ENCODE data around the gene ZBTB21.
"Not testable (repeated sequence)": the region's sequence is repeated elsewhere in the genome, so short reads cannot be mapped to it uniquely, and the experiment has no call there.

Gene ZBTB21

DNA sequence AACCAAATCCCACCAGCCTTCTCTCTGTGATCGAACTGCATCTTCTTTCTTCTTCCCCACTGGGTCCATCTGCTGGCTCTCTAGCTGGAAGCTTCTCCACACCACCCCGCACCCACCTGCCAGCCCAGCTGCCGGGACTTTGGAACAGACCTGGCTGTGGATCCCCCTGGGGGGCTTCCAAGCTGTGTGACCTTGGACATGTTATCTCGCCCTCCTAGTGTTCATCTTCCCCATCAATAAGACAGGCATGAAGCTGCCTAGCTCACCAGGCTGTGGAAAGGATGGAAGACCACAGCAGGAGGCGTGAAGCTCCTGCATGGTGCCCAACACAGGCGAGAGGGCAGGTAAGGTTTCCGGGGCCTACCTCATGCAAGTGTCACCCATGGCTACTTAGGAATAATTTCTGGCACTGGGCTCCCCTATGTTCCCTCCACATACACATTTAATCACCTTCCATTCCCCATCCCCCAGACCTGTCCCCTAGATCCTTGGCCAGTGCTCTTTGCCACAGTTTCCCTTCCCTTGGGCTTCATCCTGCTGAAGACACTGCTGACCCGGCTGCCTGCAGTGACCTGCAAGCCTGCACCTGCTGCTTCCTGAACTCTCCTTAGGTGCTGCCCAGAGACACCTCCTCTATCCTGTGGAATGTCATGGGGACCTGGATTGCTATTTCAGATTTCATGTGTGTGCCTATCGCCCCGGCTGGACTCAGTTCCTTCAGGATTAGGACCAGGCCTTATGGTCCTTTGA is 43.1 kb downstream of the ZBTB21 start:
- DNase-seq (ENCODE audit: low read depth): no peak

DNA sequence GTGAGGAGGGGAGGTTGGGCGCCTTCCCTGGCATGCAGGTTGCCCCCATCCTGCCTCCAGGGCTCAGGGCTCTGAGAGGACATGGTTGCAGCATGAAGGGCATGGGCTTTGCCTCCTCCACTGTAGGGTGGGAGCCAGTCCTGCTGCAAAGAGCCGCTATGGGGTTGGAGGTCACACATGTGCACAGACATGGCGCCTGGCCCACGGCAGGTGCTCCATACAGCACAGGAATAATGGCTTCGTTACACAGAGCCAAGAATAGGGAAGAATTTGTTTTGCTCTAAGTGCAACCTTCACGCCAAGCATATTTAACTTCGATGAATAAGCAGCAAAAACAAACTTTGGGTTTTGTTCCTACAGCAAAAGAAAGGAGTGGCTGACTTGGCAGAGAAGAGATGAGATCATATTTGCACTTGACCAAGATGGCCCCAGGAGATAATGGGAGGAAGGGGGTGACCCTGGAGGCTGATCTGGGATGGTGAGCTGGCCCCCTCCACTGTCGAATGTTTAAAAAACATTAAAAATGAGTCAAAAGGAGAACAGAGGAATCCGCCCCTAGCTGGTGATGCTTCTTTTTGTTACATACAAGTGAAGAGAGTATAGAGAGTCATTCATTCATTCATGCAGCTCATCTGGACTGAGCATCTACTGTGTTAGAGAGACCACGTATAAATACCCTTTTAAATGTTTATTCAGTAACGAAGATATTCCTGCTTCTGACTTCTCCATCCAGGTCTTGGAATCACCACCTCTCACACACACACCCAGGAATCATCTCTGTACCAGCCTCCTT is 43.9 kb downstream of the ZBTB21 start:
- no peak for DNase-seq (ENCODE audit: low read depth)

DNA sequence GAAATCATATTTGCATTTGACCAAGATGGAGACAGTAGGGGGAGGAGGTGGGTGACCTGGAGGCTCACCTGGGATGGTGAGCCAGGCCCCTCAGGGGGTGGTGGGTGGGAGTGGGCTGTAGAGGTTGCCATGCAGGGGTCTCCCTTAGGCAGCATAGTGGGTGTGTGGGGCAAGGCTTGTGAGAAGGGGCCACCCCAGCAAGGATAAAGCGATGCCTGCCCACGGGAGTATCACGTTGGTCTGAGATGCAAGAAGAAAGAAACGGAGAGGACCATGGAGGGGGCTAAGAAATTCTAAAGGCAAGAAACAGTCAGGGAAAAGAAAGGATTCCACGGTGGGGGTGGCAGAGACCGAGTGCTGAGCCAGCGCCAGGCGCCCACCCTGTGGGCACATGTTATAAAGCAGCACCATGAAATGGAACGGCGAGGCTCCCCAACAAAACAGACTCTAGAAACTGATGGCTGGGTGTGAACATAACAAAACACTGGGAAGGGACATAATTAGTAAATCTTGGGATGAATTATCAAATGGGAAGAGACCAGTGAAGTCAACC is 44.6 kb downstream of the ZBTB21 start:
- DNase-seq (ENCODE audit: low read depth): no peak

DNA sequence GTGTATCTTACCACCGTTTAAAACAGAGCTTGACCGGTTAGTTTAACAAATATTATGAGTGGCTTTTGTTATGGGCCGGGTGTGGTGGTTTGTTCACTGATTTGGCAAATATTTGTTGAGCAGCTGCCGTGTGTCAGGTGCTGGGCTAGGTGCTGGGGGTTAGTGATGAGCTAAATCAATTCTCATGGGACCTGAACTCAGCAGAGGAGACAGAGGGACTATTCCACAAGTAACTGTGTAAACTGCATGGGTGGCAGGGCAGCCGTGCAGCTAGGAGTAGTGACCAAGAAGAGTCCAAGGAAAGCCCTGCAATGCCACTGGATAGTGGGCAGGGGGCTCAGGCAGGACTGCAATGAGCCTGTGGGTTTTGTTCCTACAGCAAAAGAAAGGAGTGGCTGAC is 45.1 kb downstream of the ZBTB21 start:
- no peak for DNase-seq (ENCODE audit: low read depth)

DNA sequence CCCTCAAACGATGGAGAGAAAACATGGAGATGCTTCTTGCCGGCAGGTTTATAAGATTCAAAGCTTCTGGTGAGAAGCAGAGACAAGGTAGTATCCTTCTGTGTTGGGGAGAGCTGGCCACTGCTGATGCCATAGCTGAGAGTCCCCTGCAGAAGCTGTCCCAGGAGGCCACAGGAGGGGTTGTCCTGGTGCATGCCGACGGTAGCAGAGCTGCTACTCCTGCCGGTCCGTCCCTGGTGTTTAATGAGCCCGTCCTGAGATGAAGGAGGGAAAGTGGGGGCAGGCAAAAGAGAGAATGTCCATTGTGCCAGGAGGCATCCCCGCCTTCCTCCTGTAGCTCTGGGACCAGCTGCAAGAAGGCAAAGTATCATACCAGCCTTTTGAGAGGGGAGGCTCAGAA is 46.0 kb downstream of the ZBTB21 start:
- no peak for DNase-seq (ENCODE audit: low read depth)

DNA sequence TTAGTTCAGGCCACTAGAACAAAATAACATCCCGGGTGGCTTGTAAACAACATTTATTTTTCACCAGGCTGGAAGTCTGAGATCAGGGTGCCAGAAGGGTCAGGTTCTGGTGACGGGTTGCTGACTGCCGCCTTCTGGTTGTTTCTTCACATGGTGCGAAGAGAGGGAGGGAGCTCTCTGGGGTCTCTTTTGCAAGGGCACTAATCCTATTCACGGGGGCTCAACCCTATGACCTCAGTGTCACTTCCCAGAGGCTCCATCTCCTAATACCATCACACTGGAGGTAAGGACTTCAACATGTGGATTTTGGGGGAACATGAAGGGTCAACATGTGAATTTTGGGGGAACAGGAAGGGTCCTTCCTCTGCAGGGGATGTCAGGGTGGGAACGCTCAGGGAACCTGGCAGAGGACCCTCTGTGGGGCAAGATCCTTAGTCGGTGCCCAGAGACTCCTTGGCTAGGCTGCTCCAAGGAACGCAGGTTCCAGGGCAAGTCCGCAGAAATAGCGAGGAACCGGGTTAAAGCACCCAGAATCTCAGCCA is 47.7 kb downstream of the ZBTB21 start:
- no peak for DNase-seq (ENCODE audit: low read depth)

DNA sequence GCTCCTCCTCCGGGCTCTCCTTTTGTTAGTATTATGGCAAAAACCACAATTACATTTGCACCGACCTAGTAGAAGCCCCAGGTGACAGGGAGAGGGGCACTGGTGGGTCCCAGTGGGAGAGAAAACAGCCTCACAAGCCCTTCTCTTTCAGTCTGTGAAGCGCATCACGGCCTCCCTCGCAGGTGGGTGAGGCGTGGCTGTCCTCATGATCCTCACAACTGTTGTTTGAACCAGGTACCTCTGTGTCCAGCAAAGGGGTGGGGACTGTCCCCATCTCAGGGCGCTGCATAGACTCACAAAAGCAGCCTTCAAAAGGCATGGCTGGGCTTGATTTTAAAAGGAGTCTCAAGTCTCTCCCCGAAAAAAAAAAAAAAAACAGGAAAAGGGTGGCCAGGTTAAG is 48.4 kb downstream of the ZBTB21 start:
- no peak for DNase-seq (ENCODE audit: low read depth)

DNA sequence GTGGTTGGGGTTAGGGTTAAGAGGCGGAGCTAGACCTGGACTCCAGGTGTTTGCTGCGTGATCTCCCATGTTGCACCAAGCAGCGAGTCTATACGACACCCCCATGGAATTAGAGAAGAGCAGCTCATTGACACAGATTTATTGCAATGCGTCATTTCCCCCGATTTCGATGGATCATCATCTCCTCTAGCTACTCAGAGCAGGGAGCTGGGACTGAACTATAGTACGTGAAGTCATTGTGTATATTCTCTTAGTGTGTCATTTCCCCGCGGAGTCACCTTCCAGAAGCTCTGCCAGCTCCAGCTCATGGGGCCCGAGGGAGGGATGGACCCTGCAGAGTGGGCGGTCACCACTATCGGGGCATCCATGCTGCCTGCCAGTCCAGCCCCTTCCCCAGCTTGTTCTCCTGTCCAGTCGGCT is 48.9 kb downstream of the ZBTB21 start:
- no peak for DNase-seq (ENCODE audit: low read depth)

DNA sequence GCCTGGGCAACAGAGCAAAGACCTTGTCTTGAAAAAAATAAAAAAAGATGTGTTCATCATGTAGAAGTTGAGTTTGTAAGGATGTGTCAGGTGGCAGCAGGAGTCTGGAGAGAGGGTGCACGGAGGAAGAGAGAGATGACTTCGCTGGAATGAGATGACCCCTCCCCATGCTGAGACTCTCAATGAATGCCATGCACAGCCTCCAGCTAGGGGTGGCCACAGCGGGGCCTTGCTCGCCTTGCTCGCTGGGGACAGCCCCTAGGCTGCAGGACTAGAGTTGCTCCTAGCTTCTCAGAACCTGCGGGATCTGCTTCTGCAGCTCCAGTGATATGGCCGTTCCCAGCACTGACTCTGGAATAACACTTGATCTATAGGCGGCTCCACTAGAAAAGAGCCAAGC is 49.8 kb downstream of the ZBTB21 start:
- no peak for DNase-seq (ENCODE audit: low read depth)

DNA sequence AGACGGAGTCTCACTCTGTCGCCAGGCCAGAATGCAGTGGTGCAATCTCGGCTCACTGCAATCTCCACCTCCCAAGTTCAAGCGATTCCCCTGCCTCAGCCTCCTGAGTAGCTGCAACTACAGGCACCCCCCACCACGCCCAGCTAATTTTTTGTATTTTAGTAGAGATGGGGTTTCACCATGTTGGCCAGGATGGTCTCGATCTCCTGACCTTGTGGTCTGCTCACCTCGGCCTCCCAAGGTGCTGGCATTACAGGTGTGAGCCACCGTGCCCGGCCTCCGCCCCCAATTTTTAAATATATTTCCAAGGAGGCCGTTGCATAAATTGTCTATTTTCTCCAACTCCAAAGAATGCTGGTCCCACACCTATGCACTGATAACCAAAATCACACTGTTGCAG is 50.5 kb downstream of the ZBTB21 start:
- not testable (repeated sequence) for DNase-seq (ENCODE audit: low read depth)

DNA sequence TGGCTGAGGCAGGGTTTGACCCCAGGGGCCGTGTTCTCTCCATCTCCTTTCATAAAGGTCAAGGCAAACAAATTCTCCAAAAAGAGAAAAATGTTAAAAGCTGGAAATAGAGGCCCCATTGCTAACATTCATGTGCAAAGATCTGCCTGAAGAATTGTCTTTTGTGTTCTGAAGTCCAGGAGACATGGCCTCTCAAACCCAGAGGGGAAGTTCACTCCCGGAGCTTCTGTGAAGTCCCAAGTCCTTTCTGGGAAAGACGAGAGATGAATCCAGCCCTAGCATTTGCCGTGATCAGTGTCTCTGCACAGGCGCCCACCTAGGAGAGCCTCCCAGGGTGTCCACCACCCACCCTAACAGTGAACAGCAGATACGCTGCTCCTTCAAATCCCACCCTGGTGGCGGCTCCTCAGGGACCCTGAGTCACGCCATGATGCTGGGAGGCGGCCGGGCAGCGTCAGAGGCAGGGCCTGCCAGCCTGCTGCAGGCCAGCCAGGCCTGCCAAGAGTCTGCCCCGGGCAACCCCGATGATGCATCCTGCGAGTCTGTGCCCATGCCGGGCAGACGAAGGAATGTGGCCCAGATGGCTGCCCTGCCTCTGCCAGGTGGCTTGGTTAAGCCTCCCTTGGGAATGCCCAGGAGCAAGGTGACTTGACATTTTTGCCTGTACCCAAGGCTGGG is 51.1 kb downstream of the ZBTB21 start:
- DNase-seq (ENCODE audit: low read depth): no peak

DNA sequence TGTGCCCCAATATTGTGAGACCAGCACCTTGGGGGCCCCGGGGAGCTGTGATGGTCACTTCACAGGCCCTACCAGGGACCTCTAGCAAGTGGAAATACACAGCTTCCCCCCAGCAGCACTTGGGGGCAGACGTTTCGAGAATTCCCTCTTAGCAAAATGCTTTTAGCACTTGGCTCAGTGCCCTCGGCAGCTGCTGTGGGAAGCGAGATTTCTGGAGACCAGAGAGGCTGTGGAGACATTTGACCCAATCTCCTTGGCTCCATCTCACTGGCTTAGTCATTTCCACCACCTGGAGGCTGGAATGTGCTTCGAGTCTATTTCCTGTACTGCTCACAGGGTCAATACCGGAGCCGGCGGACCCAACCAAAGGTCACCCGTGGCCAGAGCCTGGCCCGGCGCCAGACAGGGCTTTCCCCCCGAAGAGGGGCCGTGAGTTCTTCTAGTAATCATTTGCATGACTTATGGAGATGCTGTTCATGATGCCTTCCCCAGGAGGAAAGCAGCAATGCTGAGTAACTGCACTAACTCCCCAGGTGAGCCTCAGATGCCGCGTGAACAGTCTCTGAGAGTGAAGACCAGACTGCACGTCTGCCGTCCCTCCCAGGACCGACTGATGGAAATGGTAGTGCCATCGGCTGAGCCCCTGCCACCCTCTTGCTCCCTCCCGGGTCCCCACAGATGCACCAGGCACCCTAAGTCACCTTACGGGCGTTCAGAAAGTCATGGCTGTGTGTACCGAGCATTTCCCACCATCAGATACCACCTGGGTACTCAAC is 52.0 kb downstream of the ZBTB21 start:
- DNase-seq (ENCODE audit: low read depth): no peak

DNA sequence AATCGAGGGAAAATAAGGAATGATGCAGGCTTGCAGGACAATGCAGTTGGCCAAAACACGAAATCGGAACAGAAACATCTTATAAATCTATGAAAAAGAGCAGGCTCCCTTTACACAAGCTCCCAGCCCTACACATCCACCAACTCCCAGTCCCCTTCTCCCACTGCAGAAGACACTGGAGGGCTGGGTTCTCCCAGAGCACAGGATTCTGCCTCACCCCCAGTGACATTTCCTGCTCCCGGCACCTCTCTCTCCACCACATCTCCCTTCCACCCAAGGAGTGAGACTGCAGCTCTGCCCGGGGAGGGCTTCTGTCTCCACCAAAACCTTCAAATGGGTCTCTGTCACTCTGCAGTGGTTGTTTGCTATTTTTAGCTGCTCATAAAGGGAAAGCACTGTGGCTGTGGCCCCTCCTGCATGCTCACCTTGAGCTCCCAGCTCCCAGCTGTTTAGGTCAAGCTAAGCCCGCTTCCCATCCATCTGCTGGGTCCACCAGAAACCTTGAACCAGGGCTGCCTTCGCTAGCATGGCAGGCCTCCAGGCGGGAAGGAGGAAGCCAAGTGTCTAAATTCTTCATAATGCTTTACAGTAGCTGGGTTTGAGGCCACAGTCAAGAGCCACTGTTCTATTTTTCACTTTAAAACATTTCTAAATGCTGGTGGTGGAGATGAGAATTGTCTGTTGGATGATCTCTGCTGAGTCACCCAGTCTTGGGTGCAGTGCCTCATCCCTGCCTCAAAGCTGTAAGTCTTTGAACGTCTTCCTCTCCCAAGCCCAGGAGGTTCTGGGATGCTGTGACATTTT is 53.0 kb downstream of the ZBTB21 start:
- DNase-seq (ENCODE audit: low read depth): no peak

DNA sequence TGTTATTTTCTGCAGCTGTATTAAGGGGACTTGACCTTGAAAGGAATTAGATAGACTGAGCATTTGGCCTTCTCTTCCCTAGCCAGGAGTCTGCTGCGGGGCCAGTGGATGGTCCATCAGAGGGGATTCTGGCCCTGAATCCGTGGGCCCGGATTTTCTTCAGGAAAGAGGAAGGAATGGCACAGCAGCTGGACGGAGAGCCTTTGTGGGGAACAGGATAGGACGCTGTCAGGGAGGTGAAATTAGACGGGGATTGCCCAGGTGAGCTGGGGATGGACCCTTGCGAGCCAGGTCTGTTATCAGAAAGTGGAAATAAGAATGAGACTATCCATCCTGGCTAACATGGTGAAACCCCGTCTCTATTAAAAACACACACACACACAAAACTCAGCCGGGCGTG is 54.6 kb downstream of the ZBTB21 start:
- DNase-seq (ENCODE audit: low read depth): no peak

DNA sequence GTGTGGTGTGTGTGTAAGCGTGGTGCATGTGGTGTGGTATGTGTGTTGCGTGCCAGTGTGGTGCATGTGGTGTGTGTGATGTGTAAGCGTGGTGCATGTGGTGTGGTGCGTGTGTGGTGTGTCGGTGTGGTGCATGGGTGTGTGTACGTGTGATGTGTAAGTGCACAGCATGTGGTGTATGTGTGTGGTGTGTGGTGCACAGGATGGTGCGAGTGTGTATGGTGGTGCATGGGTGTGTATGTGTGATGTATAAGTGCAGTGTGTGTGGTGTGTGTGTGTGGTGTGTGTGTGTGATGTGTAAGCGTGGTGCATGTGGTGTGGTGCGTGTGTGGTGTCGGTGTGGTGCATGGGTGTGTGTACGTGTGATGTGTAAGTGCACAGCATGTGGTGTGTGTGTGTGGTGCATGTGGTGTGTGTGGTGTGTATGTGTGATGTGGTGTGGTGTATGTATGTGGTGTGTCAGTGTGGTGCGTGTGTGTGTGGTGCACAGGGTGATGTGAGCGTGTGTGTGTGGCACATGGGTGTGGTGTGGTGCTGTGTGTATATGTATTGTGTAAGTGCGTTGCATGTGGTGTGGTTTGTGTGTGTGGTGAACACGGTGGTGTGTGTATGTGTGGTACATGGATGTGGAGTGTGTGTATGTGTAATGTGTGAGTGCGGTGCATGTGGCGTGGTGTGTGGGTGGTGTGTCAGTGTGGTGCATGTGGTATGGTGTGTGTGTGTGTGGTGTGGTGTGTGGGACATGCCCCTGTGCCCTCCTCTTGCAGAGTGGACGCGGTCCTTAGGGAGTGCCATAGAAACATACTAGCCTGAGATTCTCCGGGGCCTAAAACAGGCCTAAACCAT is 55.3 kb downstream of the ZBTB21 start:
- DNase-seq (ENCODE audit: low read depth): no peak

DNA sequence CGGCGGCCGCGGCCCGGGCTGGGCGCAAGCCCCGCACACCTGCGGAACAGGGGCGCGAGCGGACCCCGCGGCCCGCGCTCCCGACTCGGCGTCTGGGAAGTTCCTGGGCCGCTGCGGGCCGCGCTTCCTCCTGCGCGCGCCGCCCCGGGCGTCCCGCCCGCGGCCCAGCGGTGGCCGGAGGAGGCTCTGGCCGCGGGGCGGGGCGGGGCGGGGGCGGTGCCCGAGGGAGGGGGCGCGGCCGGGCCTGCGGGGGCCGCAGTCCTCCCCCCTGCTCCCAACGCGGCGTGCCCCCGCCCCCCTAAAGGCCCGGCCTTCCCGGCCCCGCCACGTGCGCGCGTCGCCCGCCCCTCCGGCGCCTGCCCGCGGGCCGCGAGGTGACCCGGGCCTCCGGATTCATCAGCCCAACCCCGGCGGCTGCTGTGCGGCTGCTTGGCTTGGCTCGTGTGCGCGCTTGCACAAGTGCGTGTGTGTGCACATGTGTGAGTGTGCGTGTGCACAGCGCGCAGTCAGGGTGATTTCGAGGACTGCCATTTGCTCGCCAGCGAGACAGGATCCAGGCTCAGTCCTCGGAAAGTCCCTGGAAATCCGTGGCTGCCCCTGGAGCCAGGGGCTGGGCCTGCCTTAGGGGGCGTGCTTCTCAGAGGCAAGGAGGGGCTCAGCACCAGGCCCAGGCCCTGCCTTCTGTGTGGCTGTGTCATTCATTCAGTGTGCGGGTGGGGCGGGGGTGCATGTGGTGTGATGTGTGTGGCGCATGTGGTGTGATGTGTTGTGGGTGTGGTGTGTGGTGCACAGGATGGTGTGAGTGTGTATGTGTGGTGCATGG is 56.1 kb downstream of the ZBTB21 start, which contains the start of gene C2CD2:
C2CD2 (minus strand) TSS at position 188 of the 823 bp plus-strand sequence. CDS start 370 bp downstream, outside the sequence.
- DNase-seq (ENCODE audit: low read depth): no peak

DNA sequence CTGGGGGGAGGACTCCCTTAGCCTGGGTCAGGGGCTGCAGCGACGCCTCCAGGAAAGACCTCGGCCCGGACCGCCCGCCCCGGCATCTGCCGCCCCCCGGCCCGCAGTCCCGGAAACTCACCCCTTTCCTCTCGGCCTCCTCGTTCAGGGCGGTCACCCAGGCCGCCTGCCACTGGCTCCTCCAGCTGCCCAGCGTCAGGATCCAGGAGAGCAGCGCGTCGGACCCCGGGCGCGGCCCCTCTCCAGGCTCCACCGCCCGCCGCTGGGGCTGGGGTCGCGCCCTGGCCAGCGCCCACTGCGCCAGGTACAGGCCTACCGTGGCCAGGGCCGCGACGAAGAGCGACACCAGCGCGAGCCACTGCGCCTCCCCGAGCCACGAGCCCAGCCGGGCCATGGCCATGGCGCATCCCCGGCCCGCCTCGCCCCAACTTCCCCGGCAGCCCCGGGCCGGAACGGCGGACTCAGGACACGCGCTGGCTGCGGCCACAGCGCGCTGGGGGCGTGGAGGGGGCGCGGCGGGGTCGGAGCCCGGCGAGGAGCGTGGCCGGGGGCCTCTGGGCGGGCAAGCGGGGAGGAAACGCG is 56.8 kb downstream of the ZBTB21 start:
- no peak for DNase-seq (ENCODE audit: low read depth)

DNA sequence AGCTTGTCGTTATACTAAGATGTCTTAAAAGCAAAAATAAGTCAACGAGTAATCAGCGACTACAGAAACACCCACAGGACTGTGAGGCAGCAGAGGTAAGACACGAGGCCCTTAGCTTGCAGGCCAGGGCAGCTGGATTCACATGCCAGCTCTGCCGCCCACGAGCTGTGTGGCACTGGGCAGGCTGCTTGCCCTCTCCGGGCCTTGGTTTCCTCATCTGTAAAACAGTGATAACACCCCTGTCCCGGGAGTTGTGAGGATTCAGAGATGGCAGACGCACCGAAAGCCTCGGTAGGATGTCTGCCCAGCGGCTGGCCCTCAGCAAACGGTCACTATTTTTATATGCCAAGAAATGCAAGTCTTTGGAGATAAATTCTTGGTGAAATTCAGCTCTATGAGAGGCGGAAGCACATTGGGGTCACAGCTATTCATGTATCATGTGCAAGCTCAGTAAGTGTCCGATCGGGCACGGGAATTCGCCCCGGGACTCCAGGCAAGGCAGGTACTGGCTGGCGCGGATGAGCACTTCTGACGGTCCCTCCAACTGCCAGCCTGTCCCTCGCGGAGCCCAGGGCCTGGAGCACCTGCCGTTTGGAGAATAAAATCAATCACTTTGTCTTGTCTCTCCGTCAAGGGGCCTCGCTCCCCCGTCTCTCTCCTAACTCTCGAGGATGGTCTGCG is 57.5 kb downstream of the ZBTB21 start:
- no peak for DNase-seq (ENCODE audit: low read depth)

Measured in T-helper 22 cell (primary cell).